Ascending aorta (tissue), 2 donors: ENCODE measurements around the gene GFM1. TPM values are rescaled to one million over a fixed set of nuclear protein-coding genes. Genes with fewer than 3 reads are reported as not detected.

Source experiments
- DNase-seq, 2 donors: peaks; one replicate each; pipeline ENCODE4 v3.0.0-alpha.2; 2019; ENCODE audit warnings: low spot score in 2 of 2
- H3K27ac ChIP-seq, 2 donors: fragments of 200-600 bp; sonication (generic); one replicate each; pipeline ENCODE4 v1.5.1; 2016 to 2017; ENCODE audit warnings: mild to moderate bottlenecking in 1 of 2
- H3K27me3 ChIP-seq: fragments of 200-600 bp; sonication (generic); one replicate; pipeline ENCODE4 v1.5.1; 2017
- H3K36me3 ChIP-seq, 2 donors: fragments of 200-600 bp; sonication (generic); one replicate each; pipeline ENCODE4 v1.5.1; 2016
- H3K4me1 ChIP-seq, 2 donors: fragments of 200-600 bp; sonication (generic); one replicate each; pipeline ENCODE4 v1.5.1; 2016 to 2017; ENCODE audit warnings: mild to moderate bottlenecking in 1 of 2
- H3K4me3 ChIP-seq, 2 donors: fragments of 200-600 bp; sonication (generic); one replicate each; pipeline ENCODE4 v1.5.1; 2016 to 2017; ENCODE audit warnings: mild to moderate bottlenecking in 1 of 2
- H3K9me3 ChIP-seq, 2 donors: fragments of 200-600 bp; sonication (generic); one replicate each; pipeline ENCODE4 v1.5.1; 2016
- CTCF ChIP-seq, 3 experiments: fragments of 200-600 bp in 2 of 3; fragments of 450-650 bp in 1 of 3; sonication (generic) in 2 of 3; IDR thresholded peaks; one replicate each; pipeline ENCODE4 v1.5.1; 2016 to 2019; ENCODE audit warnings: antibody characterized with exemption in 3 of 3, mild to moderate bottlenecking in 1 of 3, moderate library complexity in 1 of 3
- intact Hi-C: fragments of 100-400 bp; cut with DNase I; formaldehyde crosslinking; loops from one replicate; pipeline ENCODE4 v1.15.1; 2023
- total RNA-seq: library from RNA; depleted of rRNA; stranded (reverse); fragments of >200 nt; gene quantifications from one replicate; pipeline ENCODE4 v1.1.0, GENCODE V29; 2016

Gene GFM1
- total RNA-seq, 1 donor from 2014 or later, result 13.9 TPM

- no peaks in the 10 kb centered on the region for H3K36me3 ChIP-seq
- intact Hi-C loops, result no loop called here
- TF ChIP-seq CTCF (IDR thresholded peaks at IDR 0.05), result no peak
- peak overlapping the region in 1 of 2 donors; percentile 48 for H3K27ac ChIP-seq
- no peaks in the 10 kb centered on the region for H3K9me3 ChIP-seq
- DNase-seq, result no peak
- H3K27me3 ChIP-seq, result no peaks in the 10 kb centered on the region
- no peak overlapping the region for H3K4me3 ChIP-seq
- no peaks in the 10 kb centered on the region for H3K4me1 ChIP-seq
Measured at GRCh38 chr3:158702815-158703481, 58.6 kb downstream of the GFM1 start.

DNA sequence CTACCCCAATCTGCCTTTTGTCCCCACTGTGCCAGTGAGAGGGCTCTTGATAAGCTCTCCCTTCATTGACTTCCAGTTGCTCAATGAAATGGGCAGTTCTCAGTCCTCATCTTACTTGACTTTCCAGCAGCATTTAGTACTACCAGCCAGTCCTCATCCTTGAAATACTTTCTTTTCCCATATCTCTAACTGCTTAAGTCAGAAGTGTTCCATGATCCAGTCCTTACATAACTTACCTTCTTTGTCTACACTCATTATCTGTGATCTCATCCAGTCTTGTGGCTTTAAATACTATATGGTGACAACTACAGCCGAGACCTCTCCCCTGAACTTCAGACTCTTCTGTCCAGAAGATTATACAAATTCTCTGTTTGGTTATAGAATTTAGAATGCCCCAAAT is 59.2 kb downstream of the GFM1 start:
- peak overlapping the region in 1 of 2 donors; percentile 48 for H3K27ac ChIP-seq
- no peaks in the 10 kb centered on the region for H3K27me3 ChIP-seq
- no peak for DNase-seq
- intact Hi-C loops, result no loop called here
- no peaks in the 10 kb centered on the region for H3K9me3 ChIP-seq
- TF ChIP-seq CTCF (IDR thresholded peaks at IDR 0.05), result no peak
- no peaks in the 10 kb centered on the region for H3K4me1 ChIP-seq
- peaks cover 5 to 6% of the 10 kb centered on the region in 2 donors for H3K36me3 ChIP-seq
- H3K4me3 ChIP-seq, result no peak overlapping the region

- no peak for TF ChIP-seq CTCF (IDR thresholded peaks at IDR 0.05)
- Histone ChIP-seq H3K27ac (peak overlapping the region in 1 of 2 donors; percentile 23), H3K4me3 (no peak overlapping the region), H3K9me3 (no peaks in the 10 kb centered on the region), H3K36me3 (peaks cover 6 to 8% of the 10 kb centered on the region in 2 donors), H3K4me1 (peaks cover 5 to 20% of the 10 kb centered on the region in 2 donors), H3K27me3 (no peaks in the 10 kb centered on the region)
- intact Hi-C loops, result loop anchor here (10.0 kb wide), 1 partner anchor 1535 kb away; no protein-coding TSS in a partner anchor
- DNase-seq, result no peak
Measured at GRCh38 chr3:158709666-158710083, 65.3 kb downstream of the GFM1 start.

- Histone ChIP-seq H3K27ac (peak overlapping the region; percentile 53 to 64), H3K9me3 (no peaks in the 10 kb centered on the region), H3K4me3 (no peak overlapping the region), H3K36me3 (peaks cover 6 to 8% of the 10 kb centered on the region in 2 donors), H3K4me1 (peaks cover 5 to 20% of the 10 kb centered on the region in 2 donors), H3K27me3 (no peaks in the 10 kb centered on the region)
- TF ChIP-seq CTCF (IDR thresholded peaks at IDR 0.05), result no peak
- intact Hi-C loops, result loop anchor here (10.0 kb wide), 1 partner anchor 1536 kb away; no protein-coding TSS in a partner anchor
- no peak for DNase-seq
Measured at GRCh38 chr3:158710601-158711000, 66.3 kb downstream of the GFM1 start.

- Histone ChIP-seq H3K36me3 (peaks cover 6 to 8% of the 10 kb centered on the region in 2 donors), H3K4me3 (no peak overlapping the region), H3K4me1 (peaks cover 5 to 20% of the 10 kb centered on the region in 2 donors), H3K27ac (peak overlapping the region; percentile 53 to 64), H3K9me3 (no peaks in the 10 kb centered on the region), H3K27me3 (no peaks in the 10 kb centered on the region)
- no peak for DNase-seq
- TF ChIP-seq CTCF (IDR thresholded peaks at IDR 0.05), result no peak
- intact Hi-C loops, result loop anchor here (10.0 kb wide), 1 partner anchor 1537 kb away; no protein-coding TSS in a partner anchor
Measured at GRCh38 chr3:158711886-158712285, 67.6 kb downstream of the GFM1 start.
